ENCODE measurements around the gene SLC32A1. TPM values are rescaled to one million over a fixed set of nuclear protein-coding genes. Genes with fewer than 3 reads are reported as not detected.

SLC32A1 gene
- total and polyA plus RNA-seq, 2 donors (not counting 3 experiments of a cell fraction or from before 2014, with no cell fraction given) = 0.04 TPM; not detected in 1

GRCh38 chr20:38770546-38770945 is 46.3 kb downstream of the SLC32A1 start:
- Histone ChIP-seq H3K4me1 (ENCODE audit: control insufficient read depth, extremely low read depth, insufficient read depth, low read length) (no peaks in the 10 kb centered on the region), H4K20me1 (replicated peaks; ENCODE audit: control insufficient read depth, extremely low read depth, insufficient read depth, low read length) (no peaks in the 10 kb centered on the region), H2AFZ (ENCODE audit: low read depth, low read length) (no peak overlapping the region), H3K4me3 (replicated peaks in 1 of 3; ENCODE audit: insufficient read depth in 1 of 3, low read depth in 1 of 3, low read length in 3 of 3) (no peak overlapping the region), H3K9me3 (replicated peaks; ENCODE audit: control insufficient read depth, insufficient read depth, low read length) (no peaks in the 10 kb centered on the region), H3K79me2 (ENCODE audit: control insufficient read depth, insufficient read depth, low read length) (no peaks in the 10 kb centered on the region), H3K36me3 (ENCODE audit: control insufficient read depth in 2 of 2, extremely low read depth in 1 of 2, insufficient read depth in 2 of 2, low read length in 2 of 2) (peaks cover 7 to 24% of the 10 kb centered on the region in 2 experiments), H3K4me2 (ENCODE audit: insufficient read depth, low read length) (no peak overlapping the region), H3K27me3 (ENCODE audit: control insufficient read depth in 2 of 2, insufficient read depth in 2 of 2, low read length in 2 of 2) (no peaks in the 10 kb centered on the region), H3K27ac (ENCODE audit: insufficient read depth, low read depth, low read length) (no peak overlapping the region), H3K9ac (replicated peaks; ENCODE audit: extremely low read depth, insufficient read depth, low read length) (no peak overlapping the region), H3K9me1 (replicated peaks; ENCODE audit: control insufficient read depth, extremely low read depth, insufficient read depth, low read length) (no peaks in the 10 kb centered on the region)
- dilution Hi-C loops (cut with MboI; ENCODE audit: extremely low pct_ligation_motif_present, low sequenced_read_pairs) = no loop called here
- intact Hi-C loops (cut with micrococcal nuclease) = no loop called here
- DNase-seq (ENCODE audit: low read depth, low spot score) (no peak), FAIRE-seq (no peak)
- TF ChIP-seq FOS (IDR thresholded peaks at IDR 0.05; ENCODE audit: borderline replicate concordance, insufficient read depth, low read length) (no peak), POLR2AphosphoS5 (IDR thresholded peaks at IDR 0.05; ENCODE audit: insufficient read depth, low read depth, low read length) (no peak), CTCF (IDR thresholded peaks at IDR 0.05; ENCODE audit: extremely low read depth in 1 of 2, insufficient read depth in 1 of 2, low read depth in 1 of 2, low read length in 2 of 2) (no peak), GATA2 (IDR thresholded peaks at IDR 0.05; ENCODE audit: insufficient read depth, insufficient read length, low read depth, low read length) (no peak), MAX (IDR thresholded peaks at IDR 0.05; ENCODE audit: insufficient read depth, insufficient read length) (no peak), POLR2A (IDR thresholded peaks at IDR 0.05; ENCODE audit: low read depth, low read length) (no peak), MYC (IDR thresholded peaks at IDR 0.05; ENCODE audit: low read depth, low read length) (no peak), EZH2 (IDR thresholded peaks at IDR 0.05; ENCODE audit: borderline replicate concordance, low read depth, low read length, severe bottlenecking) (no peak), JUN (IDR thresholded peaks at IDR 0.05; ENCODE audit: borderline replicate concordance, insufficient read depth, insufficient read length, low read depth) (no peak)
- ChIA-PET CTCF (interaction anchor here (0.9 kb wide), 1 partner anchor 11 kb away, joined by 3 read pairs; no protein-coding TSS in a partner anchor), POLR2A (interaction anchor here (0.6 kb wide), 1 partner anchor 12 kb away, joined by 3 read pairs; no protein-coding TSS in a partner anchor)
- BruUV-seq (replicated peaks) = no TSS peak

Measured in endothelial cell of umbilical vein (primary cell).